Thyroid gland (tissue), 4 donors: ENCODE measurements around the gene SPATA3. TPM values are rescaled to one million over a fixed set of nuclear protein-coding genes. Genes with fewer than 3 reads are reported as not detected.

Experiments
- DNase-seq, 2 donors: peaks; one replicate each; pipeline ENCODE4 v3.0.0-alpha.2; 2019
- H3K27ac ChIP-seq, 3 donors: fragments of 200-600 bp; sonication (generic); 1 replicate in 2 of 3; 2 replicates in 1 of 3; pipeline ENCODE4 v1.5.1; 2016 to 2019; ENCODE audit warnings: mild to moderate bottlenecking in 1 of 3, moderate library complexity in 1 of 3
- H3K27me3 ChIP-seq: fragments of 200-600 bp; sonication (generic); one replicate; pipeline ENCODE4 v1.5.1; 2019
- H3K36me3 ChIP-seq, 2 donors: fragments of 200-600 bp; sonication (generic); one replicate each; pipeline ENCODE4 v1.5.1; 2016 to 2019
- H3K4me1 ChIP-seq, 2 donors: fragments of 200-600 bp; sonication (generic); one replicate each; pipeline ENCODE4 v1.5.1; 2017 to 2019
- H3K4me3 ChIP-seq, 3 donors: fragments of 200-600 bp; sonication (generic); replicated peaks in 1 of 3; 1 replicate in 2 of 3; 2 replicates in 1 of 3; pipeline ENCODE4 v1.5.1; 2016; ENCODE audit warnings: mild to moderate bottlenecking in 1 of 3
- H3K9me3 ChIP-seq: fragments of 200-600 bp; sonication (generic); one replicate; pipeline ENCODE4 v1.5.1; 2017
- CTCF ChIP-seq, 6 experiments: fragments of 200-600 bp in 3 of 6; fragments of 450-650 bp in 3 of 6; sonication (generic) in 3 of 6; IDR thresholded peaks; one replicate each; pipeline ENCODE4 v1.5.1; 2016 to 2019; ENCODE audit warnings: antibody characterized with exemption in 6 of 6, mild to moderate bottlenecking in 2 of 6, inconsistent platforms in 1 of 6, moderate library complexity in 1 of 6
- POLR2A ChIP-seq, 2 donors: fragments of 450-650 bp; IDR thresholded peaks; one replicate each; pipeline ENCODE4 v1.6.1; 2017; ENCODE audit warnings: antibody characterized with exemption in 2 of 2, mild to moderate bottlenecking in 2 of 2, moderate library complexity in 1 of 2
- WGBS, 2 donors: methylation state at CpG; one replicate each; pipeline ENCODE4 v1.1.5; 2017; 5-methylcytosine and 5-hydroxymethylcytosine counted together
- intact Hi-C: fragments of 100-400 bp; cut with DNase I; formaldehyde crosslinking; loops from one replicate; pipeline ENCODE4 v1.15.1; 2023
- total RNA-seq, 4 donors: library from RNA; depleted of rRNA; stranded (reverse); fragments of >200 nt; gene quantifications; one replicate each; pipeline ENCODE4 v1.2.3, GENCODE V29; 2016

Gene SPATA3
- under 1 TPM in 1 of 4 donors, not detected in 3; 0.54 TPM for total RNA-seq

GRCh38 chr2:230995821-230996220 lies at the start of gene SPATA3:
Gene SPATA3, plus strand, starts transcription at chr2:230996121. Its CDS starts 113 bp downstream, at chr2:230996234.
- Histone ChIP-seq H3K4me1 (no peaks in the 10 kb centered on the region), H3K9me3 (no peaks in the 10 kb centered on the region), H3K27me3 (peaks cover 4% of the 10 kb centered on the region), H3K27ac (no peak within 1 kb of the TSS), H3K36me3 (no peaks in the 10 kb centered on the region), H3K4me3 (no peak within 1 kb of the TSS)
- 80 to 86% methylated on average over 5 to 9 of the region's 9 CpGs for WGBS, 2 donors
- TF ChIP-seq CTCF (IDR thresholded peaks at IDR 0.05) (no peak), POLR2A (IDR thresholded peaks at IDR 0.05) (no peak)
- intact Hi-C loops = no loop called here
- DNase-seq = no peak

GRCh38 chr2:230946429-230947234 lies 49.3 kb upstream of the SPATA3 start:
- TF ChIP-seq POLR2A (IDR thresholded peaks at IDR 0.05) (no peak), CTCF (IDR thresholded peaks at IDR 0.05) (no peak)
- DNase-seq = no peak
- 85 to 90% methylated on average over 7 of the region's 7 CpGs for WGBS, 2 donors
- Histone ChIP-seq H3K9me3 (no peaks in the 10 kb centered on the region), H3K27me3 (no peaks in the 10 kb centered on the region), H3K27ac (no peak overlapping the region), H3K4me3 (no peak overlapping the region), H3K4me1 (no peaks in the 10 kb centered on the region), H3K36me3 (no peaks in the 10 kb centered on the region)
- intact Hi-C loops = no loop called here

- no peak overlapping the region for H3K4me3 ChIP-seq
- H3K27me3 ChIP-seq = no peaks in the 10 kb centered on the region
- no peaks in the 10 kb centered on the region for H3K4me1 ChIP-seq
- no peak for DNase-seq
- no peaks in the 10 kb centered on the region for H3K9me3 ChIP-seq
- intact Hi-C loops = no loop called here
- 92 to 94% methylated on average over 2 to 3 of the region's 3 CpGs for WGBS, 2 donors
- H3K36me3 ChIP-seq = no peaks in the 10 kb centered on the region
- H3K27ac ChIP-seq = no peak overlapping the region
- TF ChIP-seq POLR2A (IDR thresholded peaks at IDR 0.05) (no peak), CTCF (IDR thresholded peaks at IDR 0.05) (no peak)
Measured at GRCh38 chr2:230947235-230947576, 48.7 kb upstream of the SPATA3 start.

GRCh38 chr2:230947908-230948365 lies 48.0 kb upstream of the SPATA3 start:
- 84 to 87% methylated on average over 7 to 8 of the region's 10 CpGs for WGBS, 2 donors
- intact Hi-C loops = no loop called here
- no peak for DNase-seq

More at GRCh38 chr2:230947908-230948365, 48.0 kb upstream of the SPATA3 start:
- Histone ChIP-seq H3K36me3 (no peaks in the 10 kb centered on the region), H3K27me3 (no peaks in the 10 kb centered on the region), H3K27ac (no peak overlapping the region), H3K9me3 (no peaks in the 10 kb centered on the region), H3K4me3 (no peak overlapping the region), H3K4me1 (no peaks in the 10 kb centered on the region)
- TF ChIP-seq POLR2A (IDR thresholded peaks at IDR 0.05) = no peak
- no peak for TF ChIP-seq CTCF (IDR thresholded peaks at IDR 0.05)
